Left lung (tissue), 10 donors: ENCODE measurements around the gene TRMT61A. TPM values are rescaled to one million over a fixed set of nuclear protein-coding genes. Genes with fewer than 3 reads are reported as not detected.
"Not testable (repeated sequence)": the region's sequence is repeated elsewhere in the genome, so short reads cannot be mapped to it uniquely, and the experiment has no call there.

ENCODE experiments used
- ATAC-seq: fragments of 200-7000 bp; cut with Tn5 transposase; one replicate; pipeline ENCODE4 v1.9.1; 2020; ENCODE audit warnings: moderate library complexity
- DNase-seq, 4 donors: peaks; one replicate each; pipeline ENCODE4 v3.0.0-alpha.2; 2013 to 2020
- H3K27ac ChIP-seq, 2 donors: fragments of 200-600 bp; sonication (generic) in 1 of 2; one replicate each; pipeline versions ENCODE4 v1.5.0 to v1.8.0; 2020 to 2021
- H3K27me3 ChIP-seq, 2 donors: fragments of 200-600 bp; sonication (generic) in 1 of 2; one replicate each; pipeline versions ENCODE4 v1.5.0 to v1.8.0; 2020 to 2021
- H3K36me3 ChIP-seq, 2 donors: fragments of 200-600 bp; sonication (generic) in 1 of 2; one replicate each; pipeline versions ENCODE4 v1.5.0 to v1.8.0; 2020 to 2021
- H3K4me1 ChIP-seq, 2 donors: fragments of 200-600 bp; one replicate each; pipeline ENCODE4 v1.8.0; 2021
- H3K4me3 ChIP-seq, 2 donors: fragments of 200-600 bp; sonication (generic) in 1 of 2; one replicate each; pipeline versions ENCODE4 v1.5.0 to v1.8.0; 2020 to 2021; ENCODE audit warnings: mild to moderate bottlenecking in 1 of 2
- H3K9me3 ChIP-seq, 2 donors: fragments of 200-600 bp; sonication (generic) in 1 of 2; one replicate each; pipeline versions ENCODE4 v1.5.0 to v1.8.0; 2020 to 2021
- intact Hi-C, 2 donors: fragments of 100-400 bp; cut with DNase I; formaldehyde crosslinking; loops; one replicate each; pipeline versions ENCODE4 v1.11.2 to v1.14.2; 2022
- polyA plus RNA-seq, 6 donors: library from polyadenylated mRNA; unstranded; fragments of 120-200 nt; gene quantifications; one replicate each; pipeline ENCODE4 v1.2.1, GENCODE V29; 2013; ENCODE audit not compliant: insufficient read length in 6 of 6
- total RNA-seq, 2 donors: library from RNA; stranded (reverse); fragmentation: NEBNext Ultra II Directional; extraction: Animal tissue kit (Norgen Biotek cat#: 25700); gene quantifications; one replicate each; pipeline ENCODE4 v1.2.1, GENCODE V29; 2021
- TF ChIP-seq, protein P1 (sequence below), 2 donors: fragments of 200-600 bp; sonication (generic) in 1 of 2; IDR thresholded peaks; one replicate each; pipeline versions ENCODE4 v1.5.0 to v1.8.0; 2021; ENCODE audit warnings: antibody characterized with exemption in 2 of 2
- donor health status: DM: no; HTN: yes; CAD: no.
- donor health status: DM: no; HTN: no; CAD: no.

The TRMT61A gene
- total and polyA plus RNA-seq, 8 donors, result 6.0 to 12.6 (median 7.9) TPM

DNA sequence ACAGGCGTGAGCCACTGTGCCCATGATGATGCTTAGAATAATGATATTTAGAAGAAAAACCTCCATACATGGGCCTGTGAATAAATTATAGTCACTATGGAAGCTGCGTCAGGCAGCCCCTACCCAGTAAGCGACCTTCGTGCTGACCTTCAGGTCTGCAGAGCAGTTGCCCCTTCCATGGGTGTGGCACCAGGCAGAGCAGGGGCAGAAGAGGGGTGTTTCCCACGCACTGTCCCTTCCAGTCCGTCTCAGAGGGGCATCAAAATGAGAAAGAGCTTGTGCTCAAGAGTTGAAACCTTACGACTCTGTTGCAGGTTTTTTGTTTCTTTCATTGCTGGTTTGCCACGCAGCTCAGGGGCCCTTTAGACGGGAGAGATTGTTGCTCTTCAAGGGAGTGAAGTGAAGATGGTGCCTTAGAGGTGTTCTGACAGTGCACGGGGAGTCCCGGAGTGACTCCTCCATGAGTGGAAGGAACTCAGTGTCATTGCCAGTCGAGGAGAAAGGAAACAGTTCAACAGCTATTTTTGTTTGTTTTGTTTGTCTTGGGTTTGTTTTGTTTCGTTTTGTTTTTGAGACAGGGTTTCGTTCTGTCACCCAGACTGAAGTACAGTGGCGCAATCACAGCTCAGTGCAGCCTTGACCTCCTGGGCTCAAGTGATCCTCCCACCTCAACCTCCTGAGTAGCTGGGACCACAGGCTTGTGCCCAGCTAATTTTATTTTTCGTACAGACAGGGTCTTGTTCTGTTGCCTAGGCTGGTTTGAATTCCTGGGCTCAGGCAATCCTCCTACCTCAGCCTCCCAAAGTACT is 20.3 kb upstream of the TRMT61A start:
- Histone ChIP-seq H3K9me3 (no peaks in the 10 kb centered on the region), H3K27ac (no peak overlapping the region), H3K4me1 (peaks cover 5 to 13% of the 10 kb centered on the region in 2 donors), H3K4me3 (no peak overlapping the region), H3K27me3 (no peaks in the 10 kb centered on the region), H3K36me3 (peaks cover 0 to 75% of the 10 kb centered on the region in 2 donors)
- DNase-seq (peak in 1 of 4 donors; percentile 6), ATAC-seq (no peak)
- TF ChIP-seq, protein P1, sequence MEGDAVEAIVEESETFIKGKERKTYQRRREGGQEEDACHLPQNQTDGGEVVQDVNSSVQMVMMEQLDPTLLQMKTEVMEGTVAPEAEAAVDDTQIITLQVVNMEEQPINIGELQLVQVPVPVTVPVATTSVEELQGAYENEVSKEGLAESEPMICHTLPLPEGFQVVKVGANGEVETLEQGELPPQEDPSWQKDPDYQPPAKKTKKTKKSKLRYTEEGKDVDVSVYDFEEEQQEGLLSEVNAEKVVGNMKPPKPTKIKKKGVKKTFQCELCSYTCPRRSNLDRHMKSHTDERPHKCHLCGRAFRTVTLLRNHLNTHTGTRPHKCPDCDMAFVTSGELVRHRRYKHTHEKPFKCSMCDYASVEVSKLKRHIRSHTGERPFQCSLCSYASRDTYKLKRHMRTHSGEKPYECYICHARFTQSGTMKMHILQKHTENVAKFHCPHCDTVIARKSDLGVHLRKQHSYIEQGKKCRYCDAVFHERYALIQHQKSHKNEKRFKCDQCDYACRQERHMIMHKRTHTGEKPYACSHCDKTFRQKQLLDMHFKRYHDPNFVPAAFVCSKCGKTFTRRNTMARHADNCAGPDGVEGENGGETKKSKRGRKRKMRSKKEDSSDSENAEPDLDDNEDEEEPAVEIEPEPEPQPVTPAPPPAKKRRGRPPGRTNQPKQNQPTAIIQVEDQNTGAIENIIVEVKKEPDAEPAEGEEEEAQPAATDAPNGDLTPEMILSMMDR (IDR thresholded peaks at IDR 0.05), result no peak
- intact Hi-C loops, result no loop called here

DNA sequence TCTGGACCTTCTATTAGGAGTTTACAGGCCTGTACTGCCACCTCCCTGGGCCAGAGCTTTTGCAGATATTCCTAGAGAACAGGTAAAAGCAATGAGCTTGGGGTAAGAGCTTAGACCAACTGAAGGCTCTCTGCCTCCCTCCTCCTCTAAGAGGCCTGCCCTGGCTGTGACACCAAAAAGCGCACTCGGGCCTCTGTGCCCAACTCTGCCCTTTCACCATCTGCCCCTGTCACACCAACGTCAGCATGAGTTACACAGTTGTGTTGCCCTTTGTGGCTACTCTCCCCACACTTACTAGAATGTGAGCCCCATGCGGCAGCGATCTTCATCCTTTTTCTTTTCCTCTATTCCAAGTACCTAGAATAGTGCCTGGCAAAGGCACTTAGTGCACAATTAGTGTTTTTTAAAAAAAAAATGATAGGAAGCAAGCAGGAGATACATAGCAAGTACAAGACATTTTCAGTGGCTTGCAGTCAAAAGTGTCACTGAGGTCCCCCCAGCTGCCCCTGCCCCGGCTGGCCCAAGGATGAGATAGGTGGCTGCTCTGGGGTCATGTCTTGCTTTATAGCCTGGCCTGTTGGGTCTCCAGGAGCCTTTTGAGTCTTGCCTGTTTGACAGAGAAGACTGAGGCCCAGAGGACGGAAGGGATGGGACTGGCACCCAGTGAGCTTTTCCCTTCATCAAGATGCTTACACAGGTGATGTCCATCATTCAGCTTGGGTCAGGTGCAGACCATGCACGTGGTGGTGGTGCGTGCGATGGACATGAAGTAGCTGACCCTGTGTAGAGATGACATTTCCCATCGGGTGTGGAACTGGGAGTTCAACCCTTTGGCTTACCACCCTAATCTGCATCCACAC is 18.9 kb upstream of the TRMT61A start:
- no peaks in the 10 kb centered on the region for H3K27me3 ChIP-seq
- no peak overlapping the region for H3K4me3 ChIP-seq
- intact Hi-C loops, result no loop called here
- ATAC-seq (no peak), DNase-seq (peak in 1 of 4 donors; percentile 16)
- H3K27ac ChIP-seq, result no peak overlapping the region
- peaks cover 0 to 66% of the 10 kb centered on the region in 2 donors for H3K36me3 ChIP-seq
- TF ChIP-seq, protein P1 (IDR thresholded peaks at IDR 0.05), result no peak
- H3K4me1 ChIP-seq, result peaks cover 5 to 15% of the 10 kb centered on the region in 2 donors
- H3K9me3 ChIP-seq, result no peaks in the 10 kb centered on the region

DNA sequence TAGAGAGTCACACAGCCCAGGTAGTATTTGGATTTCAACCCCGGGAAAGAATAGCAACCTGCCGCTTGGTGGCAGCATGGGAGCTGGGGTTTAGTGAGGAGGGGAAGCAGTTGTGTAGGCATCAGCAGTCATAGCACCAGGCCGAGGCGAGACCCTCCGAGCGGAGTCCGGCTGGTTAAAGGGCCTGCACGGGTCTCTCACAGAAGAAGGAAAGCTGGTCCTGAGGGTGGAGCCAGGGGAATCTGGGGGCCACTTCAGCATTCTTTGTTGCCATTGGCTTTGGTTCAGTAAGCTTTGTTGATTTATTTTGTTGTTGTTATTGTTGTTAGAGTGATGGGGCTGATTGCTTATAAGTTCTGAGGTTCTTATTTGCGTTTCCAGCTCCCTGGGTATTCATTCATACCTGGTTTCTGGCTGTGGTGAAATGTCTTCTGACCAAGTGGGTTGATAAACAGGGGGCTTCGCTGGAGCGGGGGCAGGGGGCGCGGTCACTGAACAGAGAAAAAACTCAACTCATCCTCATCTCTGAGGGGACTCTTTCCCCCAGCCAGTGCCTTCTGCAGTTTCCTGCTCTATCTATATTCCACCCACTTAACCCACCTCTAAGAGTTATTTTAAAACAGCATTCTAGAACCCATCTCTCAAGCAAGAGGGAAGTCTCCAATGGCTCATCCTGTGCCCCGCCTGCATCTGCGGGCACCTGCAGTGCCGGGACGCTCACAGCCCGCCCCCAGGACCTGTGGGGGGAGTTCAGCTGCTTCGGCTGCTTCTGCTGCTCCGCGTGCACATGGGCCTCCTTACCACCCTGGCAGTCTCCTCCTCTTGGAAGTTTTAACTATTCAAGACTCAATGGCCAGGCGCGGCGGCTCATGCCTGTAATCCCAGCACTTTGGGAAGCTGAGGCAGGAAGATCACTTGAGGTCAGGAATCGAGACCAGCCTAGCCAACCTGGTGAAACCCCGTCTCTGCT is 18.0 kb upstream of the TRMT61A start:
- peaks cover 5 to 15% of the 10 kb centered on the region in 2 donors for H3K4me1 ChIP-seq
- no peak for ATAC-seq
- H3K9me3 ChIP-seq, result no peaks in the 10 kb centered on the region
- H3K4me3 ChIP-seq, result no peak overlapping the region
- H3K27ac ChIP-seq, result no peak overlapping the region
- H3K27me3 ChIP-seq, result no peaks in the 10 kb centered on the region
- DNase-seq, result peak in 2 of 4 donors; percentile 29 to 60
- TF ChIP-seq, protein P1 (IDR thresholded peaks at IDR 0.05), result no peak
- intact Hi-C loops, result no loop called here
- H3K36me3 ChIP-seq, result peaks cover 0 to 57% of the 10 kb centered on the region in 2 donors

DNA sequence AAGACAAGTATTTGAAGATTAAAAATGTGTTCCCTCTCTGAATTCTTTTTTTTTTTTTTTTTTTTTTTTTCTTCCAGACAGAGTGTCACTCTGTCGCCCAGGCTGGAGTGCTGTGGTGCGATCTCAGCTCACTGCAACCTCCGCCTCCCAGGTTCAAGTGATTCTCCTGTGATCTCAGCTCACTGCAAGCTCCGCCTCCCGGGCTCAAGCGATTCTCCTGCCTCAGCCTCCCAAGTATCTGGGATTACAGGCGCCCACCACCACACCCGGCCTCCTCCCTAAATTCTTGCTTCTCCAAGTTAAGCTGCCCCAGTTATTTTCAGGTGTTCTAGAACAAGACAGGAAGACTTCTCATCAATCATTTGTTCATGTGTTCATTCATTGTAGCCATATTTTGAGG is 16.8 kb upstream of the TRMT61A start:
- peak in 1 of 4 donors; percentile 31 for DNase-seq
- intact Hi-C loops, H3K27me3 ChIP-seq, H3K4me3 ChIP-seq, H3K9me3 ChIP-seq: not testable (repeated sequence)
- peak overlapping the region; percentile 48 to 80 for H3K27ac ChIP-seq
- H3K4me1 ChIP-seq, result peaks cover 5 to 15% of the 10 kb centered on the region in 2 donors
- peak; percentile 17 for ATAC-seq
- H3K36me3 ChIP-seq, result peaks cover 0 to 46% of the 10 kb centered on the region in 2 donors
